Lower leg skin (tissue), 3 donors: ENCODE data around the gene B4GALNT3.

Experiments used
- POLR2A ChIP-seq, 2 donors: fragments of 450-650 bp; IDR thresholded peaks; one replicate each; pipeline ENCODE4 v1.6.1; 2016 to 2017; ENCODE audit warnings: antibody characterized with exemption in 2 of 2, mild to moderate bottlenecking in 1 of 2, moderate library complexity in 1 of 2
- TF ChIP-seq, protein P1 (sequence below), 3 donors: fragments of 450-650 bp; IDR thresholded peaks; one replicate each; pipeline ENCODE4 v1.5.1; 2016; ENCODE audit warnings: antibody characterized with exemption in 3 of 3, mild to moderate bottlenecking in 3 of 3, moderate library complexity in 2 of 3

DNA sequence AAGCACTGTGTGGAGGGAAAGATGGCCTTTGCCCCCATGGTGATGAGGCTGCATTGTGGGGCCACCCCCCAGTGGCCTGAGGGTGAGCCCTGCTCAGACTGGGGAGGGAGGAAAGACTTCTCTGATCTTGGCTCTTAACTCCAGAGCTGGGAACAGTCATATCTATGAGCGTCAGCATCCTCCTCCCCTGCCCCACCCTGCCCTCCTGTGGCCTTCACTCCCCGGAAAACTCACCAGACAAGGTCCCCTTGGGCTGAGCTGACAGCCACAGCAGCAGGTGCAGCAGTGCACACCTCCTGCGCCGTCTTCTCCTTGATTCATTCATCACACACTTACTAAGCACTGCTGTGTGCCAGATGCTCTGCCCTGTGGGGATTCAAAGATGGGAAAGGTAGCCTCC lies 98.8 kb downstream of the B4GALNT3 start:
- TF ChIP-seq POLR2A (IDR thresholded peaks at IDR 0.05) = no peak
- TF ChIP-seq, protein P1, sequence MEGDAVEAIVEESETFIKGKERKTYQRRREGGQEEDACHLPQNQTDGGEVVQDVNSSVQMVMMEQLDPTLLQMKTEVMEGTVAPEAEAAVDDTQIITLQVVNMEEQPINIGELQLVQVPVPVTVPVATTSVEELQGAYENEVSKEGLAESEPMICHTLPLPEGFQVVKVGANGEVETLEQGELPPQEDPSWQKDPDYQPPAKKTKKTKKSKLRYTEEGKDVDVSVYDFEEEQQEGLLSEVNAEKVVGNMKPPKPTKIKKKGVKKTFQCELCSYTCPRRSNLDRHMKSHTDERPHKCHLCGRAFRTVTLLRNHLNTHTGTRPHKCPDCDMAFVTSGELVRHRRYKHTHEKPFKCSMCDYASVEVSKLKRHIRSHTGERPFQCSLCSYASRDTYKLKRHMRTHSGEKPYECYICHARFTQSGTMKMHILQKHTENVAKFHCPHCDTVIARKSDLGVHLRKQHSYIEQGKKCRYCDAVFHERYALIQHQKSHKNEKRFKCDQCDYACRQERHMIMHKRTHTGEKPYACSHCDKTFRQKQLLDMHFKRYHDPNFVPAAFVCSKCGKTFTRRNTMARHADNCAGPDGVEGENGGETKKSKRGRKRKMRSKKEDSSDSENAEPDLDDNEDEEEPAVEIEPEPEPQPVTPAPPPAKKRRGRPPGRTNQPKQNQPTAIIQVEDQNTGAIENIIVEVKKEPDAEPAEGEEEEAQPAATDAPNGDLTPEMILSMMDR (IDR thresholded peaks at IDR 0.05) = no peak
